Measurements from ENCODE around the gene CDPF1.

GRCh38 chr22:46289244-46289891 is 39.3 kb upstream of the CDPF1 start:
- TF ChIP-seq POLR2A (IDR thresholded peaks at IDR 0.05; ENCODE audit: low read length): no peak
- no peak for TF ChIP-seq GATA1 (IDR thresholded peaks at IDR 0.05; ENCODE audit: low read depth, low read length)
